Uterus (tissue), 4 donors: Measurements from ENCODE around the gene NXT1. TPM values are rescaled to one million over a fixed set of nuclear protein-coding genes. Genes with fewer than 3 reads are reported as not detected.

Experiments
- DNase-seq, 2 donors: peaks; one replicate each; pipeline ENCODE4 v3.0.0-alpha.2; 2019 to 2020
- H3K27ac ChIP-seq, 2 donors: fragments of 200-600 bp; sonication (generic); 1 replicate in 1 of 2; 2 replicates in 1 of 2; pipeline ENCODE4 v1.5.1; 2016 to 2018
- H3K27me3 ChIP-seq, 2 donors: fragments of 200-600 bp; sonication (generic); one replicate each; pipeline ENCODE4 v1.5.1; 2018 to 2019; ENCODE audit warnings: control low read depth in 1 of 2
- H3K36me3 ChIP-seq, 2 donors: fragments of 200-600 bp; sonication (generic); one replicate each; pipeline ENCODE4 v1.5.1; 2019; ENCODE audit warnings: control low read depth in 1 of 2
- H3K4me1 ChIP-seq, 2 donors: fragments of 200-600 bp; sonication (generic); one replicate each; pipeline ENCODE4 v1.5.1; 2018 to 2019; ENCODE audit warnings: control low read depth in 1 of 2
- H3K4me3 ChIP-seq, 2 donors: fragments of 200-600 bp; sonication (generic); 1 replicate in 1 of 2; 2 replicates in 1 of 2; pipeline ENCODE4 v1.5.1; 2018 to 2019; ENCODE audit warnings: mild to moderate bottlenecking in 1 of 2
- H3K9me3 ChIP-seq, 2 donors: fragments of 200-600 bp; sonication (generic); one replicate each; pipeline ENCODE4 v1.5.1; 2019; ENCODE audit warnings: control low read depth in 1 of 2
- CTCF ChIP-seq, 4 experiments: fragments of 200-600 bp in 2 of 4; fragments of 450-650 bp in 2 of 4; sonication (generic) in 2 of 4; IDR thresholded peaks; one replicate each; pipeline ENCODE4 v1.5.1; 2016 to 2019; ENCODE audit warnings: antibody characterized with exemption in 4 of 4, mild to moderate bottlenecking in 2 of 4, moderate library complexity in 1 of 4
- POLR2A ChIP-seq, 2 donors: fragments of 450-650 bp; IDR thresholded peaks; one replicate each; pipeline ENCODE4 v1.6.1; 2016; ENCODE audit warnings: antibody characterized with exemption in 2 of 2, mild to moderate bottlenecking in 1 of 2, moderate library complexity in 1 of 2
- intact Hi-C: fragments of 100-400 bp; cut with DNase I; formaldehyde crosslinking; loops from one replicate; pipeline ENCODE4 v1.15.1; 2023; ENCODE audit warnings: low total_unique reads
- small RNA-seq: library from RNA; depleted of rRNA; stranded (forward); fragments of <200 nt; gene quantifications from one replicate; pipeline ENCODE3, GENCODE V24; 2016
- total RNA-seq, 4 donors: library from RNA; depleted of rRNA in 3 of 4; stranded (reverse); fragments of >200 nt in 3 of 4; gene quantifications; one replicate each; pipeline versions ENCODE4 v1.1.0 to v1.2.4, GENCODE V29; 2014 to 2023
- donor health status: DM: yes; HTN: yes; CAD: no.

Gene NXT1
- total RNA-seq, 4 donors from 2014 or later, result 28.9 to 37.0 (median 32.3) TPM

DNA sequence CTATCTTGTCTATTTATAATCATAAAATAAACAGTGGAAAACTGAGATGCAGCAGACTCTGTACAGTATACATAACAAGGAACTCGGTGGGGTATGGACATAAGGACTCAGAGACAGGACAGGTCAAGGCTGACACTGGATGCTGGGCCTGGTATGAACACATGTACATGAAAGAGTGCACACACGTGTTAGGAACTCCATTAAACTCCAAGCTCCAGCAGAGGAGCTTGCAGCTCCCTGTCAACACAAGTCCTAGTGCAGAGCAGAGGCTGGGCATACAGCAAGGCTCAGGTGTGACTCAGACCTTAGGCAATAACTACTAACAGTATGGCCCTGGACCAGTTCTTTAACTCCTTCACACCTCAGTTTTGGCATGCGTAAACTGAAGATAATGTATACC, 53.6 kb downstream of the NXT1 start:
- no peaks in the 10 kb centered on the region for H3K36me3 ChIP-seq
- DNase-seq, result no peak
- intact Hi-C loops, result no loop called here
- H3K9me3 ChIP-seq, result no peaks in the 10 kb centered on the region
- no peak overlapping the region for H3K4me3 ChIP-seq
- no peak overlapping the region for H3K27ac ChIP-seq
- H3K4me1 ChIP-seq, result no peaks in the 10 kb centered on the region
- H3K27me3 ChIP-seq, result no peaks in the 10 kb centered on the region
- no peak for TF ChIP-seq POLR2A (IDR thresholded peaks at IDR 0.05)
- TF ChIP-seq CTCF (IDR thresholded peaks at IDR 0.05), result no peak

Small RNAs within 50 kb of the gene (small RNA-seq; reads per million reads assigned to genes)
- gene RNA5SP479, result not detected

Other genes with a start within 250 kb of the NXT1 start
- gene GZF1, start 11.4 kb downstream of the NXT1 start, total RNA-seq, result 10 to 100 TPM in 3 of 4 donors, 1 to 10 TPM in 1; 5.9 to 24.5 (median 17.6) TPM
- 10 to 100 TPM in 3 of 4 donors, 1 to 10 TPM in 1; 9.0 to 23.6 (median 16.9) TPM for gene NAPB, start 70.7 kb downstream of the NXT1 start, total RNA-seq
- gene CSTL1, start 88.9 kb downstream of the NXT1 start, total RNA-seq, result not detected
- gene CST11, start 102.1 kb downstream of the NXT1 start, total RNA-seq, result not detected
- not detected for gene CST8, start 140.3 kb downstream of the NXT1 start, total RNA-seq
- gene CST9L, start 217.7 kb downstream of the NXT1 start, total RNA-seq, result not detected